CD4-positive, alpha-beta memory T cell (primary cell): ENCODE measurements around the gene PRDX1. TPM values are rescaled to one million over a fixed set of nuclear protein-coding genes. Genes with fewer than 3 reads are reported as not detected.
A peak's percentile ranks its signal among the peaks of the same experiment; 100 is the strongest.
"Not testable (repeated sequence)": the region's sequence is repeated elsewhere in the genome, so short reads cannot be mapped to it uniquely, and the experiment has no call there.

Source experiments
- CTCF ChIA-PET: fragments of 350-600 bp; sonication (Branson Sonifier 250); formaldehyde crosslinking; loops from one replicate; lab custom pipeline; 2021; ENCODE audit warnings: inconsistent platforms; ENCODE audit not compliant: partially characterized antibody; lab: Charles Lee
- POLR2A ChIA-PET: fragments of 350-600 bp; sonication (Branson Sonifier 250); formaldehyde crosslinking; loops from one replicate; lab custom pipeline; 2021; ENCODE audit not compliant: partially characterized antibody; lab: Charles Lee
- DNase-seq, 5 donors: peaks; one replicate each; pipeline versions ENCODE4 v3.0.0 to v3.0.0-alpha.2; 2020 to 2022; ENCODE audit warnings: mixed read lengths in 1 of 5
- H3K27ac ChIP-seq: one replicate; pipeline ENCODE4 v1.7.0; 2013; ENCODE audit warnings: low read depth, low read length
- H3K27me3 ChIP-seq: 2 replicates; pipeline ENCODE4 v1.7.0; 2013; ENCODE audit warnings: mild to moderate bottlenecking, low read length, moderate library complexity; ENCODE audit not compliant: insufficient read depth
- H3K36me3 ChIP-seq: 2 replicates; pipeline ENCODE4 v1.7.0; 2013; ENCODE audit warnings: mild to moderate bottlenecking, low read length, moderate library complexity; ENCODE audit not compliant: insufficient read depth
- H3K4me1 ChIP-seq: 2 replicates; pipeline ENCODE4 v1.7.0; 2013; ENCODE audit warnings: mild to moderate bottlenecking, low read length, moderate library complexity; ENCODE audit not compliant: insufficient read depth
- H3K4me3 ChIP-seq, 2 donors: one replicate each; pipeline ENCODE4 v1.7.0; 2013; ENCODE audit warnings: low read length in 2 of 2, mild to moderate bottlenecking in 1 of 2
- H3K9me3 ChIP-seq, 2 donors: one replicate each; pipeline ENCODE4 v1.7.0; 2013; ENCODE audit warnings: low read length in 2 of 2, control low read depth in 1 of 2; ENCODE audit not compliant: control insufficient read depth in 1 of 2
- H3K27ac Mint-ChIP-seq, 7 donors: one replicate each; pipeline ENCODE4 v1.8.0; 2020 to 2021; ENCODE audit warnings: mixed read lengths in 7 of 7, mild to moderate bottlenecking in 6 of 7, inconsistent platforms in 3 of 7, moderate library complexity in 3 of 7
- H3K27me3 Mint-ChIP-seq, 2 donors: one replicate each; pipeline ENCODE4 v1.8.0; 2020 to 2021; ENCODE audit warnings: mixed read lengths in 2 of 2
- H3K36me3 Mint-ChIP-seq, 2 donors: one replicate each; pipeline ENCODE4 v1.8.0; 2020 to 2021; ENCODE audit warnings: mixed read lengths in 2 of 2, inconsistent platforms in 1 of 2, mild to moderate bottlenecking in 1 of 2
- H3K4me1 Mint-ChIP-seq, 4 donors: one replicate each; pipeline ENCODE4 v1.8.0; 2020 to 2021; ENCODE audit warnings: mixed read lengths in 4 of 4, mild to moderate bottlenecking in 1 of 4
- H3K4me3 Mint-ChIP-seq, 8 donors: one replicate each; pipeline ENCODE4 v1.8.0; 2020 to 2021; ENCODE audit warnings: mixed read lengths in 8 of 8, mild to moderate bottlenecking in 7 of 8, moderate library complexity in 6 of 8, inconsistent platforms in 3 of 8
- H3K9me3 Mint-ChIP-seq, 8 donors: one replicate each; pipeline ENCODE4 v1.8.0; 2020 to 2021; ENCODE audit warnings: mixed read lengths in 8 of 8, mild to moderate bottlenecking in 5 of 8, inconsistent platforms in 3 of 8, moderate library complexity in 1 of 8
- intact Hi-C: fragments of 100-400 bp; cut with micrococcal nuclease; formaldehyde crosslinking; loops from one replicate; pipeline ENCODE4 v1.15.1; 2023
- polyA plus RNA-seq, 2 donors: library from polyadenylated mRNA; unstranded; fragments of 300-500 nt; fragmentation: Illumina TruSeq; gene quantifications; one replicate each; pipeline ENCODE4 v1.2.3, GENCODE V29; 2021
- total RNA-seq, 2 experiments: library from RNA; stranded (reverse); gene quantifications; one replicate each; pipeline ENCODE4 v1.2.3, GENCODE V29; 2021

The PRDX1 gene
- total and polyA plus RNA-seq, 4 experiments from 2014 or later = 130 to 288 (median 197) TPM

DNA sequence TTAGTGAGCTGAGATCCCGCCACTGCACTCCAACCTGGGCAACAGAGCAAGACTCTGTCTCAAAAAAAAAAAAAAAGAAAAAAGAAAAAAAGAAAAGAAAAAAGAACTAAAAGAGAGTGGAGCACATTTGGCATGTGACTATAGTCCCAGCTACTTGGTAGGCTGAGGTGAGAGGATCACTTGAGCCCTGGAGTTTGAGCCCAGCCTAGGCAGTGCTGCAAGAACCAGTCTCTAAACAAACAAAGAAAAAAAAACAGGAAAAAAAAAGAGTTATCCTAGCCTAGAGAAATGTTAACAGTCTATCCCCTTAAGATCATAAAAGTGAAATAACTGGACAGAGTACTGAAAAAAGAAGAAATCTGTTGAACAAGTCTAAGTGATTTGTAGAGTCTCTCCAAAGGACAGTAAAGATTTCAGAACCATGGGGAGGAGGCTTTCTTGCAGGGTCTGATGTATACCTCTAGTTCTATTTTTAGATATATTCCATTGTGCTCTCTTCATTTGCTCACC is 4.5 kb upstream of the PRDX1 start:
- Histone ChIP-seq H3K4me3 (no peak overlapping the region), H3K27me3 (no peaks in the 10 kb centered on the region), H3K9me3 (no peaks in the 10 kb centered on the region), H3K27ac (no peak overlapping the region), H3K4me1 (peaks cover 5% of the 10 kb centered on the region), H3K36me3 (no peaks in the 10 kb centered on the region)
- peaks cover 7 to 18% (median 12%) of the 10 kb centered on the region in 4 donors for H3K4me1 Mint-ChIP-seq
- no peak for DNase-seq
- no peak overlapping the region for H3K4me3 Mint-ChIP-seq
- peaks cover 0 to 2% (median 0%) of the 10 kb centered on the region in 8 donors for H3K9me3 Mint-ChIP-seq
- peaks cover 0 to 7% of the 10 kb centered on the region in 2 donors for H3K36me3 Mint-ChIP-seq
- intact Hi-C loops = no loop called here
- ChIA-PET POLR2A (no interaction called here), CTCF (interaction anchor here (0.6 to 11.6 kb wide), 2 partner anchors 36 to 44 kb away, joined by 3 to 74 read pairs; no protein-coding TSS in a partner anchor)
- H3K27ac Mint-ChIP-seq = no peak overlapping the region
- H3K27me3 Mint-ChIP-seq = no peaks in the 10 kb centered on the region

DNA sequence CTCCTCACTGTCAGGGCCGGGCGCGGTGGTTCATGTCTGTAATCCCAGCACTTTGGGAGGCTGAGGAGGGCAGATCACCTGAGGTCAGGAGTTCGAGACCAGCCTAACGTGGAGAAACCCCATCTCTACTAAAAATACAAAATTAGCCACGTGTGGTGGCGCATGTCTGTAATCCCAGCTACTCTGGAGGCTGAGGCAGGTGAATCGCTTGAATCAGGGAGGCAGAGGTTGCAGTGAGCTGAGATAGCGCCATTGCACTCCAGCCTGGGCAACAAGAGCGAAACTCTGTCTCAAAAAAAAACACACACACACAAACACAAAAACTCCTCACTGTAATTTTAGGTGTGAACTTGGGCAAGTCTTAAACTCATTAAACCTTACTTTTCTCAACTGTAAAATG is 2.3 kb upstream of the PRDX1 start:
- H3K4me3 ChIP-seq, H3K9me3 Mint-ChIP-seq, H3K4me3 Mint-ChIP-seq, H3K36me3 ChIP-seq, H3K27me3 Mint-ChIP-seq, H3K9me3 ChIP-seq, H3K27ac ChIP-seq, H3K27me3 ChIP-seq, POLR2A ChIA-PET, DNase-seq: not testable (repeated sequence)
- CTCF ChIA-PET = interaction anchor here (11.6 kb wide), 1 partner anchor 46 kb away, joined by 74 read pairs; no protein-coding TSS in a partner anchor
- Mint-ChIP-seq H3K36me3 (peaks cover 0 to 13% of the 10 kb centered on the region in 2 donors), H3K27ac (peak overlapping the region in 1 of 7 donors; percentile 29), H3K4me1 (peaks cover 12 to 36% (median 23%) of the 10 kb centered on the region in 4 donors)
- intact Hi-C loops = loop anchor here (5.0 kb wide), 1 partner anchor 228 kb away; the partner anchor contains the start of gene IPP
- peaks cover 19% of the 10 kb centered on the region for H3K4me1 ChIP-seq

DNA sequence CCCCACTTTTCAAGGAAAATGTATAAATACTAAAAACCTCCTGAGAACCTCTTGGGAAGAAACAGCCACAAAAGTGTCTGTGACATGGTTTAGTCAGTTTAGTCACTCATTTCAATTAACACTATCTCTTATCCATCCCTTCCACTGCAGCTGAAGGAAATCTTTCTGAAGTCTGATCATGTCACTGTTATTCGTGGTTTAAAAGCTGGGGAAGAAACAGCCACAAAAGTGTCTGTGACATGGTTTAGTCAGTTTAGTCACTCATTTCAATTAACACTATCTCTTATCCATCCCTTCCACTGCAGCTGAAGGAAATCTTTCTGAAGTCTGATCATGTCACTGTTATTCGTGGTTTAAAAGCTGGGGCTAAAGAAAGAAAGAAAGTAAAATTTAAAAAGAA is 1.8 kb upstream of the PRDX1 start:
- H3K36me3 ChIP-seq, H3K4me3 ChIP-seq, DNase-seq, H3K27ac ChIP-seq, H3K9me3 ChIP-seq, H3K27me3 Mint-ChIP-seq, POLR2A ChIA-PET, H3K27me3 ChIP-seq, H3K9me3 Mint-ChIP-seq: not testable (repeated sequence)
- CTCF ChIA-PET = interaction anchor here (11.6 kb wide), 1 partner anchor 47 kb away, joined by 74 read pairs; no protein-coding TSS in a partner anchor
- H3K4me3 Mint-ChIP-seq = peak overlapping the region in 1 of 8 donors; percentile 2
- intact Hi-C loops = loop anchor here (5.0 kb wide), 1 partner anchor 229 kb away; the partner anchor contains the start of gene IPP
- H3K36me3 Mint-ChIP-seq = peaks cover 0 to 18% of the 10 kb centered on the region in 2 donors
- peaks cover 17 to 40% (median 27%) of the 10 kb centered on the region in 4 donors for H3K4me1 Mint-ChIP-seq
- peak overlapping the region in 2 of 7 donors; percentile 57 to 88 for H3K27ac Mint-ChIP-seq
- peaks cover 24% of the 10 kb centered on the region for H3K4me1 ChIP-seq

DNA sequence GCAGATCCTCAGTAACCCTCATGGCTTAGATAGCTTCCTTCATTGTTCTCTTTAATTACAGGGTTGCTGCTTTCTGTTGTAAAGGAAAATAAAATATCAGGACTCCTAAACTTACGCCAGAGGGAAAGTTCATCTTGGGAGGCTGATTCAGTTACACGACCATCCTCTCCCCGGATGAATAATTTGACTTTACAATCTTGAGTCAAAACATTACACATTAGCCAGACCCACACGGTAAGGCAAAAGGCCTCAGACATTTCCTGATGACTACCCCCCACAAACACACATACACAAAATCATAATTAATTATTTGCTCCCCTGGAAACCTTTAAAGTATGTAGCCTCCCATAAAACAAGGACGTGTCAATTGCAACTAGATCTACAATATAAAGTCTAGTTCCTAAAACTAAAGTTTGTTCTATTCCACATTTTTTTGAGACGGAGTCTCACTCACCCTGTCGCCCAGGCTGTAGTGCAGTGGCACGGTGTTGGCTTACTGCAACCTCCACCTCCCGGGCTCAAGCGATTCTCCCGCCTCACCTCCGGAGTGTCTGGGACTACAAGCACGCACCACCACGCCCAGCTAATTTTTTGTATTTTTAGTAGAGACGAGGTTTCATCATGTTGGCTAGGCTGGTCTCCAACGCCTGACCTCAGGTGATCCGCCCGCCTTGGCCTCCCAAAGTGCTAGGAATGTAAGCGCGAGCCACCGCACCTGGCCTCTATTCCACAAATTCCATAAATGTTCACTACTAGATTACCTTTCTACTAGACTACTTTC is 830 bp upstream of the PRDX1 start:
- no peak for DNase-seq
- Histone ChIP-seq H3K9me3 (no peaks in the 10 kb centered on the region), H3K4me3 (peak overlapping the region; percentile 90 to 94), H3K36me3 (peaks cover 4% of the 10 kb centered on the region), H3K27ac (peak overlapping the region; percentile 87), H3K27me3 (no peaks in the 10 kb centered on the region), H3K4me1 (peaks cover 25% of the 10 kb centered on the region)
- POLR2A ChIA-PET = interaction anchor here (0.7 to 3.9 kb wide), 37 partner anchors 8 to 1552 kb away, joined by 3 to 85 read pairs (median 6); partner anchors contain the start of genes AKR1A1, ARMH1, CCDC163 and DPH2
- CTCF ChIA-PET = interaction anchor here (0.6 to 11.6 kb wide), 8 partner anchors 8 to 163 kb away, joined by 3 to 74 read pairs (median 4); partner anchors contain the start of genes AKR1A1, CCDC163 and MMACHC
- Mint-ChIP-seq H3K9me3 (peaks cover 0 to 2% (median 0%) of the 10 kb centered on the region in 8 donors), H3K4me1 (peaks cover 17 to 40% (median 28%) of the 10 kb centered on the region in 4 donors), H3K27ac (peak overlapping the region; percentile 85 to 97 (median 93)), H3K27me3 (no peaks in the 10 kb centered on the region), H3K4me3 (peak overlapping the region; percentile 93 to 97 (median 96)), H3K36me3 (peaks cover 0 to 18% of the 10 kb centered on the region in 2 donors)
- intact Hi-C loops = loop anchor here (1.0 to 5.0 kb wide), 2 partner anchors 29 to 230 kb away; partner anchors contain the start of gene IPP

DNA sequence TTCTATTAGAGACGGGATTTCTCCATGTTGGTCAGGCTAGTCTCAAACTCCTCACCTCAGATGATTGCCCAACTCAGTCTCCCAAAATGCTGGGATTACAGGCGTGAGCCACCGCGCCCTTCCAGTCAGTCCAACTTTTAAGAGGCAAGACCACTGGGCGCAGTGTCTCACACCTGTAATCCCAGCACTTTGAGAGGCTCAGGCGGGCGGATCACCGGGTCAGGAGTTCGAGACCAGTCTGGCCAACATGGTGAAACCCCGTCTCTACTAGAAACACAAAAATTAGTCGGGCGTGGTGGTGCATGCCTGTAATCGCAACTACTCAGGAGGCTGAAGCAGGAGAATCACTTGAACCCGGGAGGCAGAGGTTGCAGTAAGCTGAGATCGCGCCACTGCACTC is 1.9 kb downstream of the PRDX1 start:
- H3K36me3 ChIP-seq = peaks cover 28% of the 10 kb centered on the region
- ChIA-PET CTCF (interaction anchor here (0.9 to 11.6 kb wide), 2 partner anchors 39 to 51 kb away, joined by 3 to 74 read pairs; no protein-coding TSS in a partner anchor), POLR2A (interaction anchor here (1.4 to 3.9 kb wide), 4 partner anchors 8 to 509 kb away, joined by 3 to 30 read pairs (median 18); partner anchors contain the start of genes AKR1A1, HECTD3 and UROD)
- H3K27ac ChIP-seq = peak overlapping the region; percentile 30
- Mint-ChIP-seq H3K36me3 (peaks cover 18 to 42% of the 10 kb centered on the region in 2 donors), H3K27ac (peak overlapping the region in 4 of 7 donors; percentile 84 to 93 (median 86)), H3K4me3 (peak overlapping the region; percentile 88 to 97 (median 96)), H3K4me1 (peaks cover 21 to 54% (median 35%) of the 10 kb centered on the region in 4 donors)
- not testable (repeated sequence) for H3K27me3 ChIP-seq, H3K9me3 Mint-ChIP-seq, H3K9me3 ChIP-seq, H3K27me3 Mint-ChIP-seq, DNase-seq, H3K4me3 ChIP-seq
- intact Hi-C loops = loop anchor here (2.0 to 5.0 kb wide), 3 partner anchors 23 to 233 kb away; partner anchors contain the start of gene IPP
- peaks cover 25% of the 10 kb centered on the region for H3K4me1 ChIP-seq

DNA sequence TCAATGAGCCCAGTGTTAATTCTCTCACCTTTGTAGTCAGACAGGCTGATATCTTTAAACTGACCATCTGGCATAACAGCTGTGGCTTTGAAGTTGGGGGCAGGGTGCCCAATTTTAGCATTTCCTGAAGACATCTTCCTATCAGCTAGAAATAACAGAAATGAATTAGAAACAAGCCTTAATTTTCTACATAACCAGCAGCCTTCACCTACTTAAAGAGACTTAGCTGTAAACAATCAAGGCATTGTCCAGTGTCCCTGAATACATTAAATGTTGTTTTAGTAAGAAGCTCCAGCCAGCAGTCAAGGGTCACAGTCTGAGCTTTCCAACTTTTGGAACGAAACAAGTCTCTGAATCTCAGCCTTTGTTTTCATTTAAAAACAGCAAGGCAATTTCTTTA is 2.8 kb downstream of the PRDX1 start:
- no peak for DNase-seq
- POLR2A ChIA-PET = interaction anchor here (1.4 to 3.9 kb wide), 3 partner anchors 20 to 508 kb away, joined by 3 to 25 read pairs (median 10); partner anchors contain the start of genes AKR1A1, HECTD3 and UROD
- no peaks in the 10 kb centered on the region for H3K27me3 Mint-ChIP-seq
- H3K9me3 Mint-ChIP-seq = peaks cover 0 to 2% (median 0%) of the 10 kb centered on the region in 8 donors
- H3K4me3 Mint-ChIP-seq = peak overlapping the region; percentile 18 to 97 (median 94)
- peaks cover 36% of the 10 kb centered on the region for H3K36me3 ChIP-seq
- H3K27ac Mint-ChIP-seq = peak overlapping the region in 6 of 7 donors; percentile 7 to 88 (median 58)
- H3K9me3 ChIP-seq = no peaks in the 10 kb centered on the region
- CTCF ChIA-PET = interaction anchor here (0.7 to 11.6 kb wide), 3 partner anchors 8 to 51 kb away, joined by 3 to 74 read pairs (median 3); partner anchors contain the start of genes CCDC163 and MMACHC
- peaks cover 25 to 50% of the 10 kb centered on the region in 2 donors for H3K36me3 Mint-ChIP-seq
- peaks cover 21 to 54% (median 35%) of the 10 kb centered on the region in 4 donors for H3K4me1 Mint-ChIP-seq
- no peaks in the 10 kb centered on the region for H3K27me3 ChIP-seq
- peaks cover 25% of the 10 kb centered on the region for H3K4me1 ChIP-seq
- intact Hi-C loops = no loop called here
- H3K4me3 ChIP-seq = no peak overlapping the region
- H3K27ac ChIP-seq = peak overlapping the region; percentile 30
